ENCODE results near the gene GSTA4.

GRCh38 chr6:52972989-52973388 is 22.1 kb downstream of the GSTA4 start:
- TF ChIP-seq CTCF (conservative IDR thresholded peaks at IDR 0.05) (no peak), ZFX (IDR thresholded peaks at IDR 0.05) (no peak)

Data from C4-2B (cell line).